GM19193 (cell line): ENCODE results near the gene SMTN.

Experiments used
- POLR2A ChIP-seq: IDR thresholded peaks from 4 replicates; pipeline ENCODE4 v1.6.1; 2011; ENCODE audit not compliant: insufficient read depth, insufficient read length; ENCODE audit errors: extremely low read depth

SMTN gene

GRCh38 chr22:31125521-31126117, 44.5 kb downstream of the SMTN start:
- no peak for TF ChIP-seq POLR2A

DNA sequence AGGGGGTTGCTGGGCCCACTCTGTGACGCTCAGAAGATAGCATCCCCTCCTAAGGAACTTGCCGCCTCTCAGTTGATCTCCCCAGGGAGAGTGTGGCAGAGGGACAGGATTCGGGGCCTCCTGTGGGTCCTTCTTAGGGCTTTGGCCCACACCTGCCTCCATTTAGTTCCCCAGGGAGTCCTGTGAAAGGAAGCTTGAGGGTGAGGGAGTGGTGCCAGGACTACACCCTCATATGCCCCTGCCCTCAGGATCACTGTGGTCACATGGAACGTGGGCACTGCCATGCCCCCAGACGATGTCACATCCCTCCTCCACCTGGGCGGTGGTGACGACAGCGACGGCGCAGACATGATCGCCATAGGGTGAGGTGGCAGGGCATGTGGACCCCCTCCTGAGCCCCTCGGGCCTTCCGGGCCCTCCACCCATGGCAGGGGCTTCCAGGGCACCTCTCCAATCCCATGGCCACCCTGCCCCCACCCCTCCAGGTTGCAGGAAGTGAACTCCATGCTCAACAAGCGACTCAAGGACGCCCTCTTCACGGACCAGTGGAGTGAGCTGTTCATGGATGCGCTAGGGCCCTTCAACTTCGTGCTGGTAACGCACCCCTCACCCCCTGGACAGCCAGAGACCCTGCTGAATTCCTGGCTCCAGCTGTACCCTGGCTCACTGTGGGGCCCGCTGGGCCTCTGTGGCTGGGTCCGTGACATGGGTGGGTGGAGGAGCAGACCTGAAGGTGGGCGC, 45.2 kb downstream of the SMTN start:
- no peak for TF ChIP-seq POLR2A

DNA sequence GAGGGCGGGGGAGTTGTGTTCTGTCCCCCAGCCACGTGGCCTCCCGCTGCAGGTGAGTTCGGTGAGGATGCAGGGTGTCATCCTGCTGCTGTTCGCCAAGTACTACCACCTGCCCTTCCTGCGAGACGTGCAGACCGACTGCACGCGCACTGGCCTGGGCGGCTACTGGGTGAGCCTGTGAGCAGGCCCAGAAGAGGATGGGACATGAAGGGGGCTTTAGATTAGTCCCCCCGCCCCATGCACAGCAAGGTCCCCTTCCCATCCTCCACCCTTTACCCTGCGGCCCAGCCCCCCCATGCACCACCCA, 45.7 kb downstream of the SMTN start:
- TF ChIP-seq POLR2A: no peak

- TF ChIP-seq POLR2A: no peak
Measured at GRCh38 chr22:31127181-31127772, 46.2 kb downstream of the SMTN start.

GRCh38 chr22:31128156-31128555, 47.0 kb downstream of the SMTN start:
- TF ChIP-seq POLR2A: no peak

DNA sequence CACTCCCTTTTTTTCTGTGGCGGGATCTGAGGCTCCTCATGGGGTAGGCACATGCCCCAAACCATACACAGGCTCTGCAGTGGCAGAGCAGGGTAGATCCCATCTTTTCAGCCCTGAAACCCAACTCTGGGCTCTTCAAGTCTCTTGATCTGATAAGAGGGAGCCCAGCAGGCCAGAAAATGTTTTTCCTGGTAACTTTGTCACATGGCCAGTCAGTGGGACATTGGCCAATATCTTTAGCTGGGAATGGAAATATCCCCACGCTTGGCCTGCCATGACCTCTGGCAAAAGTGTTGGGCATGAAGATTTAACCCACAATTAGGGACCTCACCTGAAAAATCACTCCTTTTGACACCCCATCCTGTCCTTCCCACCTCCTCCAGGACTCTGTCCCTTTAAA, 49.8 kb downstream of the SMTN start:
- no peak for TF ChIP-seq POLR2A

- TF ChIP-seq POLR2A: no peak
Measured at GRCh38 chr22:31133911-31134310, 52.8 kb downstream of the SMTN start.

DNA sequence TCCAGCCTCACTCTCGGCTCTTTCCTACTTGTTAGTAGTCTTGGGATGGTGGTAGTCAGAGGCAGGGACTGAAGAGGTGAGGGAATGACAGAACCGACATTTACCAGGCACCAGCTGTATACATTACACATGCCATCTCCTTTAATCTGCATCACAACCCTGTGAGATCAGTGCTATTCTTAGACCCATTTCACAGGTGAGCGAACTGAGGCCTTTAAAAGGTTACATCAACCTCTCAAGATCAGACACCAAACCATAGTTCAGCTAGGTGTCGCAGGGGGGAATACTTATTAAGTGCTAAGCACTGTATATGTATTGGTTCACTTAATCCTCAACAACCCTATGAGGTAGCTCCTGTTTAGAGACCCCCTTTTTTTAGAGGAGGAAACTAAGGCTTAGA, 53.6 kb downstream of the SMTN start:
- no peak for TF ChIP-seq POLR2A

DNA sequence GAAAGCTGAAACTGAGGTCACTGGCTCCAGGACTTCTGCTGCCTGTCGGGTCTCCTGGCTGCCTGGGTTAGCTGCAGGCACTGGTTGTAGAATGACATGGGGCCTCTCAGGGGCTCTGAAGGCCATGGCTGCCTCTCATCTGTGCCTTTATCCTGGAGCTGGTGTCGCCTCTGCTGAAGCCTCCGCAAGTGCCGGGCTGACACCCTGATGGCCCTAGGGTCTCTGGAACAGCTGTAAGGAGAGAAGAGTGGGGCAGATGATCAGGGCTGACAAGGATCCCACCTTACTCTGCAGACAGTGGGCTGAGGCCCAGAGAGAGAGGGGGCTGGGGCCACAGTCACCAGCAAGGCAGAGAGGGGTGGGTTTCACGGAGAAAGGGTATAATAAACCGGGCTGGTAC, 54.6 kb downstream of the SMTN start:
- no peak for TF ChIP-seq POLR2A

GRCh38 chr22:31136155-31136554, 55.0 kb downstream of the SMTN start:
- no peak for TF ChIP-seq POLR2A

DNA sequence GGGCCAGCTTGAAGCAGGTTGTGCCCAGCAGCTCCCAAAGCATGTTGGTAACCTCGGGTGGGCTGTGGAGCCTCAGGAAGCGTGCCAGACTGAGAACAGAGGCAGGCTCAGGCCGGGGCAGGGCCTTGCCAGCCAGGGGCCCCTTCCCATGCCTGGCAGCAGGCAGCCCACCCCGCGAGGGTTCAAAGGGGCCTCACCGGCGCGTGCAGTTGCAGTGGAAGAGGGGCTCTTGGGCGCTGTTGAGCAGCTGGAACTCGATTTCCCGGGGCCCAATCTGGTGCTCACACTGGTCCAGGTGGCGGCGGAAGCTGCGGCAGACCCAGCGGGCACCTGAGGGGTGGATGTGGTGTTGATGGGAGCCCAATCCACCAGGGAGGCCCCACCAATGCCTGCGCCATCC, 55.6 kb downstream of the SMTN start:
- no peak for TF ChIP-seq POLR2A

DNA sequence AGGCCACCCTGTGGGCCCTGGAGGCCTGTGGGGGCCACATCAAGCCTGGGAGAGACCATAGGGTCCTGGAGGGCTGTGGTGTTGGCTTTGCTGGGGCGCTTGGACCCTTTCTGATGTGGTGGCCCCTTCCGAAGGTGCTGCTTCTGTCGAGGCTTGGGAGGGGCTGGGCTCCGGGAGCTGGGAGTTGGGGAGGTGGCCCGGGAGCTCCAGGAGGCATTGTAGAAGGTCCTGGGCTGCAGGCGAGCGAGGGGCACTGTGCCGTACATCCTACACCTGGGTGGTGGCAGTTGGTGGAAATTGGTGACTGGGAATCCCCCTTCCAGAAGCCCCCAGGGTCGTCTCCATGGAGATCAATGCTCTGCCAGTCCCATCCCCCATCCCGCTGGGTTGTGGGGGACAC, 56.6 kb downstream of the SMTN start:
- no peak for TF ChIP-seq POLR2A

DNA sequence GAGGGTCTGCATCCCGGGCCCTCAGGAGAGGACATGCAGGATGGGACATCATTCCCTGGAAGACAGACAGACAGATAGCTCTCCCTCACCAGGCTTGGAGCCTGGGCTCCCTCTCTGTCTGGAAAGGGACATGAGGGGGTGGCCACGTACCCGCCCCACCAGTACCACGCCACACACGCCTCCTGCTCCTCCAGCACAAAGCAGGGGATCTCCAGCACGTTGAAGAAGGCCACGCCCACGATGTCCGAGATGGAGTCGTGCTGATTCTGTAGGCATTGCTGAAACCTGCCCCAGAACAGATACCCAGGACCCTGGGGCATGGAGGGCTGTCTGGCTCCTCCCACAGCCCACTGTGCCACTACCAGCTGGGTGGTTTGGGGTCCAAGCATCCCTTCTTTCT, 57.0 kb downstream of the SMTN start:
- TF ChIP-seq POLR2A: no peak

GRCh38 chr22:31139066-31139465, 57.9 kb downstream of the SMTN start:
- no peak for TF ChIP-seq POLR2A

DNA sequence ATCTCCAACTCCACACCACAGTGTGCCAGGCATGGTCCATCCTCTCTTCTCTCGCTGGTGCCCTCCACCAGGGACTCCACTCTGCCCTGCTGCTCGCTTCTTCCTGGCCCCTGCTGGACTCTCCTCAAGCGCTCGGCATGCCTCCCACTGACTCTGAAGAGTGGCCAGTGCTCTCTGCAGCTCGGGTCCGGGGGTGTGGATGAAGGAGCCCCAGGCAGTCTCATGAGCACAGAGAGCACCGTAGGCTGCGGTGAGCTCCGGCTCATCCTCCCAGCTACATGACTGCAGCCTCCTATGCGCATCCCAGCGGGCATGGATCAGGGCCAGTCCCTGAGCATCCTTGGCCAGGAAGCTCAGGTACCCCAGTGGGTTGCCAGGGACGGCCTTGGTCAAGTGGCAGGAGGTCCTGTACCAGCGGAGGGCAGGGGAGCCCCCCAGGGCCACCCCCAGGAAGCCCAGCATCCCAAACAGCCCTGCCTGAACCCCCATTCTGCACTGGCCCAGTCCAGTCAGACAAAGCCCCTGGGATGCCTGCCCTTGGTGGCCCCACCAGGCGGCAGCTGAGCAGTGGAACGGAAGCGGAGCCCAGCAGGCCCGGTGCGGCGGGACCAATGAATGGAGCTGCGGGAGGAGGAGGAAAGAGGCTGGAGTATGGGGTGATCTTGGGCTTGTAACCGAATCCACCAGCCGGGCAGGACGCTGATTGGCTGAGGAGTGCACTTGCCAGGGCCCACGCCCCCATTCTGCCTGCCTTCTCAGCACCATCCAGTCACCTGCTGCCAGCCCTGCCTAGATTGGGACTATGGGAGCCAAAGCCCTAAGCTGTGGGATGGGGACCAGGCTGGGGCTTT, 59.0 kb downstream of the SMTN start, which contains the start of gene PLA2G3:
TSS of gene PLA2G3 (minus strand) at position 643 of the 851 bp plus-strand sequence. CDS start at position 489, 154 bp downstream.
- TF ChIP-seq POLR2A: no peak

DNA sequence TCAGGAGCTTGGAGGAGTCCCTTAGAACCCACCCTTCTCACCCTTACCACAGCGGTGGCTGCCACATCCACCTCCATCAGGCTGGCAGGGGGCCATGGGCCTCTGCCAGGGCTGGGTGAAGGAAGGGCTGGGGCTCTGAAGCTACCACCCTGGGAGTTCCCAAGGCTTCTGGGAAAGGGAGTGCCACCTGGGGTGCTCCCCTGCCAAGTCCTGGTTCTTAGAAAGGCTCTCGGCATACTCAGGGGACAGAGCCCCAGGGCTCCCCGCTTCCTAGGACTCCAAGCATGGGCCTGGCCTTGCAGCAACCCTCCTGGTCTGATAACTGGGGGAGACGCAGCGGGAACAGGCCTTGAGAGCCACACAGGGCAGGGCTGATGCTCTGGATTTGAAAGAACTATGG, 59.6 kb downstream of the SMTN start:
- TF ChIP-seq POLR2A: no peak

DNA sequence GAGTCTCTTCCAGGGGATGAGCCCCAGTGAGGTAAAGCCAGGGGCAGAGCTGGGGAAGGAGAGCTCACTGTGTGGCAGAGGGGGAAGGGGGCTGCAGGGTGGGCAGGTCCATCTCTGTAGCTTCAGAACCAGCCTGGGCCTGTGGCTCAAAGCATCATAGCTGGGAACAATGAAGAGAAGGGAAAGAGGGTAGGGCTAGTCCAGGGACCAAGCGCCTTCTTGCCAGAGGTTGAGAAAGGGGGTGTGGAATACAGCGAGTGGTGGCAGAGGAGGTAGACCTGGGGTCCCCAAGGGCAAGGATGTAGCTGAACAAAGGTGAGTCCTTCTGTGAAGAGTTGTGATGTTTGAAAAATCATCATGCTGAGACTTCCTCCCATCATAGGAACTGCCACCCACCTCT, 60.4 kb downstream of the SMTN start:
- TF ChIP-seq POLR2A: no peak
